NCI-H748 treated with DMSO at 0.1 percent for 48 hours (cell line): ENCODE results near the gene TSPAN17.

Experiments used
- DNase-seq: peaks from one replicate; lab custom pipeline; 2025; lab: John Stamatoyannopoulos, UW

TSPAN17 gene

GRCh38 chr5:176642675-176643490, 4.4 kb upstream of the TSPAN17 start:
- DNase-seq: no peak

GRCh38 chr5:176643491-176644219, 3.6 kb upstream of the TSPAN17 start:
- DNase-seq: no peak

DNA sequence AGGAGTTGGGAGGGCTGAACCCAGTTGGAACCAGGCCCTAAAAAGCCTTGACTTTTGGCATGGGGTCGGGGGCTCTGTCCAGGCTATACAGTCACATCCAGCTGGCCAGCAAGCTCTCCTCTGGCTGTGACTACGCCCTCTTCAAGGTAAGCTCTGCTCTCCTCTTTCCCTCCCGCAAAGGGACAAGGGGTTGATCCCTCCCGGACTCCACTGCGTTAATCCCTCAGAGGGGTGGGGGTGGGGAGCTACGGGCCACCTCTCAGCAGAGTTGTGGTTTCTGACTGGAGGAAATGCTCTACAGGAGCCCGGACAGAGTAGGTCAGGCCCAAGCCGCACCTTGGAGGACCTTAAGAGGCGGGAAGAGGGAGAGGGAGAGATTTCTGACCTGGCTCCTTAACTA, 3.0 kb upstream of the TSPAN17 start:
- DNase-seq: no peak

- DNase-seq: no peak
Observed at GRCh38 chr5:176644878-176645670, 2.2 kb upstream of the TSPAN17 start.

- no peak for DNase-seq
Observed at GRCh38 chr5:176646049-176646706, 1.1 kb upstream of the TSPAN17 start.

- no peak for DNase-seq
Observed at GRCh38 chr5:176646707-176647029, 616 bp upstream of the TSPAN17 start.

DNA sequence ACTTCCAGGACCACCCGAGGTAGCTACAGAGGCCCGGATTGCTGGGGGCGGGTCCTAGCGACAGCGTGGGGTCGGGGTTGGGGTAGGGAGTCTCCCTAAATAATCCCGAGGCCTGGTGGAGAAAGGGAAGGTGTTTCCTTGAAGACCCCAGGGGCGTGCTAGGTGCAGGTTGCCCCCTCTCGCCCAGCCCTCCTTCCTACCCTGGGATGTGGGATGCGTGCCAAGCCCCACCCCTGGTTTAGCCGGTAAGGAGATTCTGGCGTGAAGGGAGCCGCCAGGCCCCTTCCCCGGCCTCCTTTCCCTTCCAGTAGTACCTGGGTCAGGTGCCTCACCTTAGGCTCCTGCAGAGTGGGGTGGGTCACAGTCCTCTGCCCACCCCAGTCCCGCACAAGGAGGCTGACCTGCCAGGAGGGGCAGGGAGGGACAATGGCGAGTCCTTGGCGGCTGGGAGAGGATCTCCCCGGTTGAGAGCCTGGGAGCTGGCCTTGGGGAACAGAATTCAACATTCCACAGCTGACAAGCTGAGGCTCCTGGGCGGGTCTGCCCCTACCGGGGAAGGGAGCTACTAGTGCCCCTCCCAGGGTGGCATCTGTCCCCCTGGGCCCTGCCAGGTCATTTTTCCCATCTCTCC, 674 bp downstream of the TSPAN17 start:
- DNase-seq: peak; percentile 15

GRCh38 chr5:176648474-176649194, 1.4 kb downstream of the TSPAN17 start:
- no peak for DNase-seq

GRCh38 chr5:176650354-176650884, 3.1 kb downstream of the TSPAN17 start:
- DNase-seq: no peak

DNA sequence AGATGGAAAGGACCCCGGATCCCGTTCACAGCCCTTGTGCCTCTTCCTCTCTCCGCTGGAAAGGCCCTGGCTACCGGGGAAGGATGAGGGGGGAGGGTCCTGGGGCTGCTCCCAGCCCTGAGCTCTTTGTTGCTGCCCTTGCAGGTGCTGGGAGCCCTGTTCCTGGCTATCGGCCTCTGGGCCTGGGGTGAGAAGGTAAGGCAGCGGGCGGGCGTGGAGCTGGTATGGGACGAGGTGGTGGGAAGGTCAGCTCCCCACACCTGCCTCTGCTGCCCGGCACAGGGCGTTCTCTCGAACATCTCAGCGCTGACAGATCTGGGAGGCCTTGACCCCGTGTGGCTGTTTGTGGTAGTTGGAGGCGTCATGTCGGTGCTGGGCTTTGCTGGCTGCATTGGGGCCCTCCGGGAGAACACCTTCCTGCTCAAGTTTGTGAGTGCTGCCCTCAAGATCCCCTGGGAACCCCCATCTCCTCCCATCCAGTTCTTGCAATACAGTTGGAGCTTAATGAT, 4.2 kb downstream of the TSPAN17 start:
- DNase-seq: no peak

- no peak for DNase-seq
Observed at GRCh38 chr5:176652136-176652535, 4.9 kb downstream of the TSPAN17 start.

- DNase-seq: no peak
Observed at GRCh38 chr5:176653401-176654385, 6.4 kb downstream of the TSPAN17 start.

DNA sequence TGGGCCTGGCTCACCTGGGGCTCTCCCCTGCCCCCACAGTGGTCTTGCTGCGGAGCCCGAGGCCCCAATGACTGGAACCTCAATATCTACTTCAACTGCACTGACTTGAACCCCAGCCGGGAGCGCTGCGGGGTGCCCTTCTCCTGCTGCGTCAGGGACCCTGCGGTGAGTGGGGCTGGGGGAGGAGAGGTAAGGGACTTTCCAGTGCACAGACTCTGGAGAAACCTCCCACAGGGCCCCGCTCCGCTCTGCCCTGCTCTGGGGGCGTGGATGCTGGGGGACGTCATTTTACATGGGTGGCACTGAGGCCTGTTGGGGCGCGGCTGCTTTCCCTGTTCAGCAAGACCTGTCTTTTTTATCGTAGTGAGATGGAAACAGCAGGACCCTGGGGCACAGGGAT, 7.6 kb downstream of the TSPAN17 start:
- no peak for DNase-seq

DNA sequence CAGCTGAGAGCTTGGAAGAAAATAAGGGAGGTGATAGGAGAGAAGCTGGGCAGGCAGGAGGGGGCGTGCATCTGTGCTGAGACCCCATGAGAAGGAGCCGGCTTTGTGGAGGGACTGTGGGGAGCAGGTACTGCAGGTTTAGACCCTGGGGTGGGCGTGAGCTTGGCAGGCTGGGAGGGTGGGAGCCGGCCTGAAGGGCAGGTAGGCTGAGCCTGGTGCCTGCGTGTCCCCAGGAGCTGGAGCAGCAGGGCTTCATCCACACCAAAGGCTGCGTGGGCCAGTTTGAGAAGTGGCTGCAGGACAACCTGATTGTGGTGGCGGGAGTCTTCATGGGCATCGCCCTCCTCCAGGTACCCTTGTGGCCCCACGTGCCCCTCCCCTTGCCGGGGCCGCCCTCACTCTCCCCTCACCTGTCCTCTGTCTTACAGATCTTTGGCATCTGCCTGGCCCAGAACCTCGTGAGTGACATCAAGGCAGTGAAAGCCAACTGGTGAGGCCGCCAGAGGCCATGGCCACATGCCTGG, 9.2 kb downstream of the TSPAN17 start:
- DNase-seq: no peak

GRCh38 chr5:176658007-176658599, 10.8 kb downstream of the TSPAN17 start:
- DNase-seq: peak; percentile 33

DNA sequence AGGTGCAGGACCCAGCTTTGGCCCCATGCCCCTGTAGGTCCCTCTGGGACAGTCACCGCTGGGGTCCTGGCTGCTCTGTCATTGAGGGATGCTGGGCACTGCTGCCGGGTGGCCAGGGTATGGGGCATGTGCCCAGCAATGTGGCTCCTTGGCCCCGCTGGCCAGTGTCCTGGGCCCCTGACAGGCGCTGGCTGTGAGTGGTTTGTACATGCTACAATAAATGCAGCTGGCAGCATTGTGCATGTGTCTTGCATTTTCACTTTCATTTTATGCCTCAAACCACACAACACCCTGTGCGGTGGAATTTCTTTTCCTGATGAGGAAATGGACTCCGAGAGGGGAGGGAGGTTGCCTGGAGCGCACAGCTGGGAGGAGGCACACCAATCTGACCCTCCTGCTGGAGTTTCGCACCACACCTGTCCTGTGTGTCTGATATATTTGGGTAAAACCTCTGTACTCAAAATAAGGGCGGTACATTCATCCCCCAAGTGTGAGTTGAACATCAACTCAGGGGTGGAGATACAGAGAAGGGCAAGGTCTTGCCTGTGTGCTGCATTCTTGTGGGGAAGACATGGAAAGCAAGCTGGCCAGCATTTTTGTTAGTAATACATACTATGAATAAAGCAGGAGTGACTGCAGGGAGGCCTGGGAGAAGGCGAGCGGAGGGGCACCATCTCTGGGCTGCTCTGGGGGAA, 11.7 kb downstream of the TSPAN17 start:
- no peak for DNase-seq

GRCh38 chr5:176659512-176659839, 12.2 kb downstream of the TSPAN17 start:
- no peak for DNase-seq

- no peak for DNase-seq
Observed at GRCh38 chr5:176659860-176660461, 12.7 kb downstream of the TSPAN17 start.
